ENCODE results near the gene LIME1. TPM values are rescaled to one million over a fixed set of nuclear protein-coding genes. Genes with fewer than 3 reads are reported as not detected.
A peak's percentile ranks its signal among the peaks of the same experiment; 100 is the strongest.

LIME1 gene
- total RNA-seq, 2 experiments from 2014 or later = 7.3 to 10.2 TPM

DNA sequence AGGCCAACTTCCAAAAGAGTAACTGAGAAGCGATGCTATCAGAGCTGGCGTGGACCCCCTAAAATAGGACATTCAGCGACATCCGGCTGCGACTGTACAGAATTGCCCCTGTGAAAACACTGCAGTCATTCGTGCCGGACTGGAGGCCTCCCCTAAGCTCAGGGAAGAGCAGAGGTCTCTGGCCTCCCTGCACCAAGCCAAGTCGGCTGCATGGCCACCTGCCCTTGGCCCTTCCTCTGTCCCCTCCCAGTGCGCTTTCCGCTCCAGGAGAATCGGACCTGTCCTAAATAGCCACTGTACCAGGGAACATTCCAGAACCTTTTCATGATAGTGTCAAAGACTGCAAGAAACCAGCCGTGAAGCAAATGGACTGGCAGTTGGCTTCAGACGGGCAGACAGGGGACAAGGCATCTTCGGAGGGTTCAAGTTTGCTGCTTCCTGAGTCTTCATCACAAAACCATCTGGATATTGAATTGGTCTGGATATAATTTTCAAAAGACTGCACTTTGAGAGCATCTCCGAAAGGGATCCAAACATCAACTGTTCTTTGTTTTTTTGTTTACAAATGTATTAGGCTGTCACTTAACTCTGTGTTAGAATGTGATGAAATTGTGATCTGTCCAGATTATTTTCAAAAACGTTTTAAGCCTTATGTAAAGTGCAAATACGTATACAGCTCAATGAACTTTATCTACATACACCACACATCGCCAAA, 19.6 kb downstream of the LIME1 start:
- peaks cover 13% of the 10 kb centered on the region for H3K4me1 Mint-ChIP-seq
- H3K27ac Mint-ChIP-seq = no peak overlapping the region
- H3K4me3 Mint-ChIP-seq = no peak overlapping the region
- H3K27me3 Mint-ChIP-seq = no peaks in the 10 kb centered on the region
- ATAC-seq = no peak
- H3K9me3 Mint-ChIP-seq (ENCODE audit: low read depth) = no peaks in the 10 kb centered on the region
- CTCF ChIA-PET = no interaction called here
- intact Hi-C loops (cut with DNase I, micrococcal nuclease) = no loop called here
- H3K36me3 Mint-ChIP-seq (ENCODE audit: low read depth) = no peaks in the 10 kb centered on the region
- POLR2A ChIA-PET = interaction anchor here (0.6 kb wide), 1 partner anchor 124 kb away, joined by 3 read pairs; no protein-coding TSS in a partner anchor
- DNase-seq = no peak

DNA sequence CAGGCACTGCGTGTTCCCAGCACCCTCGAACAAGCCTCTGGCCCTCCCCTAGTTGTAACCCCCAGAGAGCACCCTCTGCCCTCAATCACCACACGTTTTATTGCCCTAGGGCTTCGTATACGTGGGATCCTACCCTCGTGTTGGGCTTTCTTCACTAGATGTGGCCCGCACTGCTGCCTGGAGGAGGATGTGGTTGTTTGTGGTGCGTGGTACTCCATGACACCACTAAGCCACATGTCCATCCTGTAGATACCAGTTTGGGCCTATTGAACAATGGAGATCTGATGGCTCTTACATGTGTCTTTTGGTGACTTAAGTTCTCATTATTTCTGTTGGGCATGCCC, 20.2 kb downstream of the LIME1 start:
- H3K4me3 Mint-ChIP-seq = no peak overlapping the region
- ATAC-seq (peak; percentile 26), DNase-seq (no peak)
- H3K36me3 Mint-ChIP-seq (ENCODE audit: low read depth) = no peaks in the 10 kb centered on the region
- H3K9me3 Mint-ChIP-seq (ENCODE audit: low read depth) = no peaks in the 10 kb centered on the region
- peaks cover 9% of the 10 kb centered on the region for H3K4me1 Mint-ChIP-seq
- ChIA-PET CTCF (no interaction called here), POLR2A (no interaction called here)
- no peaks in the 10 kb centered on the region for H3K27me3 Mint-ChIP-seq
- intact Hi-C loops (cut with DNase I, micrococcal nuclease) = no loop called here
- H3K27ac Mint-ChIP-seq = no peak overlapping the region

DNA sequence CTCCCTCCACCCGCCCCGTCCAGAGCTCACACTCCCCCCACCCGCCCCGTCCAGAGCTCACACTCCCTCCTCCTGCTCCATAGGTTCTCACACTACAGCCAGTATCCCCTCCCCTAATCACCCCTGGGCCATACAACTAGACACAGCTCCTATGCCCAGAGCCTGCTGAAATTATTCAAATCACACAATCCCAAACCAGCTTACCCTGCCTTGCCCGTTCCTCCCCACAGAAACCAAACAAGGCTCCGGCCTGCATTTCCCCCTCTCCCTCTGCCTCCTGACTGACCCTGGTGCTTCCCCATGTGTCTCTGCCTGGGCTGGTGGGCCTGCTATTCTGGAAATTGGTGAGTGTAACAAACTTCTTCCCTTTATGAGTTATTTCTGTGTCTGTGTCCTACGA, 21.7 kb downstream of the LIME1 start:
- Mint-ChIP-seq H3K9me3 (ENCODE audit: low read depth) (no peaks in the 10 kb centered on the region), H3K27ac (no peak overlapping the region), H3K4me3 (no peak overlapping the region), H3K27me3 (no peaks in the 10 kb centered on the region), H3K36me3 (ENCODE audit: low read depth) (no peaks in the 10 kb centered on the region), H3K4me1 (peaks cover 5% of the 10 kb centered on the region)
- ChIA-PET CTCF (no interaction called here), POLR2A (no interaction called here)
- ATAC-seq (no peak), DNase-seq (no peak)
- intact Hi-C loops (cut with DNase I, micrococcal nuclease) = no loop called here

DNA sequence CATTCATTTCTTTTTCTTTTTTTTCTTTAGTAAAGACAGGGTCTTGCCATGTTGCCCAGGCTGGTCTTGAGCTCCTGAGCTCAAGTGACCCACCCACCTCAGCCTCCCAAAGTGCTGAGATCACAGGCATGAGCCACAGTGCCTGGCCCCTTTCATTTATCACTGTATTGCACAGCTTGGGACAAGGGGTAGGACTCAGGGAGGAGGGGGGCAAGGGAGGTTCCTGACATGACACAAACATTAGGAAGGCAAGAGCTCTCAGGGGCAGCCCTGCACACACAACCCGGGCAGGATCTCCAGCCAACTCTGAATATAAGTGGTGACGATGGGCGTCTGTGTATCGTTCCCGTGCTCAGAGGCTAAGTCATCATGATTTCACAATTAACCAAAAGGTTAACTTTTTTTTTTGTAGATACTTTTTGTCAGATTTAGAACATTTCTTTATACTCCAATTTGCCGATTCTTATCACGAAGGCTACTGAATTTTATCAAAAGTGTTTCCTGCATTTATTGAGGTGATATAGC, 23.0 kb downstream of the LIME1 start:
- Mint-ChIP-seq H3K9me3 (ENCODE audit: low read depth) (no peaks in the 10 kb centered on the region), H3K4me1 (peaks cover 5% of the 10 kb centered on the region), H3K36me3 (ENCODE audit: low read depth) (no peaks in the 10 kb centered on the region), H3K27me3 (no peaks in the 10 kb centered on the region), H3K4me3 (no peak overlapping the region), H3K27ac (no peak overlapping the region)
- DNase-seq (no peak), ATAC-seq (no peak)
- POLR2A ChIA-PET = no interaction called here
- CTCF ChIA-PET = no interaction called here
- intact Hi-C loops (cut with DNase I, micrococcal nuclease) = no loop called here

DNA sequence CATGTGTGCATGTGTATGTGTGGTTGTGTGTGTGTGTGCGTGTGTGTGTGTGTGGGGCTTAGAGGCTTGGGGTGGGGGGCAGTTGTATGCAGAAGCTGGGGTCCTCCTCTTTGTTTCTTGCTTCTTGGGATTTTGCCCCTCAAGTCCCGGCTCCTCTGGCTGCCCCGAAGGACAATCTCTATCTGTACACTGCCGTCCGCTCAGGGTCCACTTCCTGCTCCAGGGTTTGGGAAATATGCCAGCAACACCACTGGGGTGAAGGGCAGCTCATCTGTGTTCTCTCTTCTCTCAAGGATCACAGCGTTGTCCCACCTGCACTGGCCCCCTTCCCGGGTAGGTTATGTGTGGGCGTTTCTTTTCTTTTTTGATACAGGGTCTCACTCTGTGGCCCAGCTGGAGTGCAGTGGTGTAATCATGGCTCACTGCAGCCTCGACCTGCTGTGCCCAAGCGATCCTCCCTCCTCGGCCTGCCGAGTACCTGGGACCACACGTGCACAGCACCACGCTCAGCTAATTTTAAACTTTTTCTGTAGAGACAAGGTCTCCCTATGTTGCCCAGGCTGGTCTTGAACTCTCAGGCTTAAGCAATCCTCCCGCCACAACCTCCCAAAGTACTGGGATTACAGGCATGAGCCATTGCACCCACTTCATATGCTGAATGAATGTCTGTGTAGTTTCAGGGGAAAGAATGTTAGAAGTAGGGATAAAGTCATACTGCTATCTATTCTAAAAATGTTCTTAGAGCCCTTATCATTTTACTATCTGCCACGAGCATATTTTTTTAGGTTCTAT, 28.8 kb downstream of the LIME1 start:
- H3K9me3 Mint-ChIP-seq (ENCODE audit: low read depth) = no peaks in the 10 kb centered on the region
- no peaks in the 10 kb centered on the region for H3K4me1 Mint-ChIP-seq
- H3K4me3 Mint-ChIP-seq = no peak overlapping the region
- intact Hi-C loops (cut with DNase I, micrococcal nuclease) = no loop called here
- no peaks in the 10 kb centered on the region for H3K27me3 Mint-ChIP-seq
- DNase-seq = no peak
- no peak overlapping the region for H3K27ac Mint-ChIP-seq
- POLR2A ChIA-PET = no interaction called here
- H3K36me3 Mint-ChIP-seq (ENCODE audit: low read depth) = no peaks in the 10 kb centered on the region
- CTCF ChIA-PET = interaction anchor here (0.6 to 1.1 kb wide), 2 partner anchors 152 to 212 kb away, joined by 3 to 5 read pairs; no protein-coding TSS in a partner anchor
- no peak for ATAC-seq

DNA sequence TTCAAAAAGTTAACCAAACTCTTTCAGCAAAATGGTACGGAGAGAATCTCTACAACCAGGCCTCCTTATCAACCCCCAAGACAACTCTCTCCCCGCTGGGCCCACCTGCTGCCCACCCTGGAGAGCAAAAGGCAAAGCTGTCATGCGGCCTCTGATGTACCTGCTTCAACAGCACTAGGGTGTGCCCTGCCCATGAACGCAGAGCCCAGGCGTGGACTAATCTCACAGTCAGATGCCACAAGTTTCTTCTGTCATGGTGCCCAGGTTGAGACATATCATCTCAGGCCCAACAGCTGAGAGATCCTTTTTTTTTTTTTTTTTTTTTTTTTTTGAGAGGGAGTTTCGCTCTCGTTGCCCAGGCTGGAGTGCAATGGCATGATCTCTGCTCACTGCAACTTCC, 29.4 kb downstream of the LIME1 start:
- intact Hi-C loops (cut with DNase I, micrococcal nuclease) = no loop called here

DNA sequence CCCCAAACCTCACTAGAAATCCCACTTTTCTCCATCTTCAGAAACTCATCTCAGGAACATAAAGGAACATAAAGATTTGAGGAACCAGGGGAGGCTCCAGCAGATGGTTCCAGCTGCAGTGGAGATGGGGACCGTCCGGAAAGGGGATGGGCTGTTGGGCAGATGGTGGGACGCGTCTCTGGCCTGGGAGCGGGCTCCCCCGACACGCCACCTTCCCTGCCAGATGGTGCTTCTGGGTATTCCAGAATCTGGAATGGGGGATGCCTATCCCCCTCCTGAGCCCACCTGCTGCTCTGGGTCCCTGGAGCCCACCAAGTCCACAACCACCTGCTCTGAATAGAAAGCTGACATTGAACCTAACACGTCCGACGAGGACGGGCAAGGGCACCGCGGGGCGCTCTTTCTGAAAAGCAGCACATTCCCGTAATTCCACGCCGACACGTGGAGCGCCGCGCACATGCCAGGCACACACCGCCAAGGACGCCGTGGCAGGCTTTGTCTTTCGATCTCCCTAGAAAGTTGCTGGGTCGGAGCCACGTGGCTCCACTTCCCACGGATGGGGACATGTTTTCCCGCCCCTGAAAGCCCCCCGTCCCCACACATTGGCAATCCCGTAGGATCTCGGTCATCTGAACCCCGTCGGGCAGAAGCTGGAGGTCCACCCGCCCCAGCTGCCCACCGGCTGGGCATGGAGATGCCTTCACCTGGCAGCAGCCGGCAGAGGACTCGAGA, 30.4 kb downstream of the LIME1 start:
- ATAC-seq (no peak), DNase-seq (no peak)
- H3K4me1 Mint-ChIP-seq = no peaks in the 10 kb centered on the region
- intact Hi-C loops (cut with DNase I, micrococcal nuclease) = no loop called here
- no peaks in the 10 kb centered on the region for H3K36me3 Mint-ChIP-seq (ENCODE audit: low read depth)
- H3K27ac Mint-ChIP-seq = no peak overlapping the region
- no peaks in the 10 kb centered on the region for H3K27me3 Mint-ChIP-seq
- H3K4me3 Mint-ChIP-seq = no peak overlapping the region
- ChIA-PET CTCF (interaction anchor here (0.6 to 1.3 kb wide), 2 partner anchors 19 to 384 kb away, joined by 3 to 4 read pairs; no protein-coding TSS in a partner anchor), POLR2A (interaction anchor here (0.6 kb wide), 1 partner anchor 43 kb away, joined by 3 read pairs; no protein-coding TSS in a partner anchor)
- no peaks in the 10 kb centered on the region for H3K9me3 Mint-ChIP-seq (ENCODE audit: low read depth)

More for the DNA sequence above, 29.4 kb downstream of the LIME1 start:
- ATAC-seq (no peak), DNase-seq (no peak)
- no peaks in the 10 kb centered on the region for H3K27me3 Mint-ChIP-seq
- no peak overlapping the region for H3K27ac Mint-ChIP-seq
- POLR2A ChIA-PET = no interaction called here
- H3K4me1 Mint-ChIP-seq = no peaks in the 10 kb centered on the region
- H3K9me3 Mint-ChIP-seq (ENCODE audit: low read depth) = no peaks in the 10 kb centered on the region
- no peak overlapping the region for H3K4me3 Mint-ChIP-seq
- no peaks in the 10 kb centered on the region for H3K36me3 Mint-ChIP-seq (ENCODE audit: low read depth)
- CTCF ChIA-PET = interaction anchor here (0.6 to 1.1 kb wide), 2 partner anchors 151 to 211 kb away, joined by 3 to 5 read pairs; no protein-coding TSS in a partner anchor

DNA sequence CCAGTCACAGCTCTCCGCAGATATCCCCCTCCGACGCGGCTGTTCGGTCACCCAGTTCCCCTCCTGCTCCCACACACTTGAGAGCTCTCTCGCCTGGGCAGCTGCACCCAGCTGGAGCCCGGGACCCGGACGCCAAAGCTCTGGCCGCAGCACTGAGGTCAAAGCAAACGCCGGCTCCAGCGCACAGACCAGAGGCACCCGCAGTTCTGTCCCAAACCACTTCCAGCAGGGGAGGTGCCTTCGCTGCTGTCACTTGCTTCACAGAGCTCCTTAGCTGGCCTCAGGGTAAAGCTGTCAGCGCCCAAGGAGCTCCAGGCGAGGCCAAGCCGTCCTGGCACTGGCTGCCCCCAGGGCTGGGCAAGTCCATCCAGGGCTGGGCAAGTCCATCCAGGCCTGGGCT, 31.0 kb downstream of the LIME1 start:
- DNase-seq (no peak), ATAC-seq (no peak)
- Mint-ChIP-seq H3K4me3 (no peak overlapping the region), H3K27ac (no peak overlapping the region), H3K36me3 (ENCODE audit: low read depth) (no peaks in the 10 kb centered on the region), H3K4me1 (no peaks in the 10 kb centered on the region), H3K9me3 (ENCODE audit: low read depth) (no peaks in the 10 kb centered on the region), H3K27me3 (no peaks in the 10 kb centered on the region)
- intact Hi-C loops (cut with DNase I, micrococcal nuclease) = no loop called here
- CTCF ChIA-PET = interaction anchor here (0.6 to 1.3 kb wide), 2 partner anchors 19 to 383 kb away, joined by 3 to 4 read pairs; no protein-coding TSS in a partner anchor
- POLR2A ChIA-PET = no interaction called here

GRCh38 chr20:63767886-63768285, 31.4 kb downstream of the LIME1 start:
- H3K4me3 Mint-ChIP-seq = no peak overlapping the region
- H3K9me3 Mint-ChIP-seq (ENCODE audit: low read depth) = no peaks in the 10 kb centered on the region
- ChIA-PET POLR2A (no interaction called here), CTCF (interaction anchor here (0.7 to 1.3 kb wide), 2 partner anchors 18 to 91 kb away, joined by 4 read pairs; no protein-coding TSS in a partner anchor)
- H3K27me3 Mint-ChIP-seq = no peaks in the 10 kb centered on the region
- DNase-seq = no peak
- no peaks in the 10 kb centered on the region for H3K4me1 Mint-ChIP-seq
- intact Hi-C loops (cut with DNase I, micrococcal nuclease) = no loop called here
- no peaks in the 10 kb centered on the region for H3K36me3 Mint-ChIP-seq (ENCODE audit: low read depth)
- H3K27ac Mint-ChIP-seq = no peak overlapping the region
- ATAC-seq = no peak

GRCh38 chr20:63768591-63769515, 32.4 kb downstream of the LIME1 start:
- no peaks in the 10 kb centered on the region for H3K4me1 Mint-ChIP-seq
- CTCF ChIA-PET = interaction anchor here (0.7 to 1.2 kb wide), 5 partner anchors 15 to 90 kb away, joined by 3 to 4 read pairs (median 4); no protein-coding TSS in a partner anchor
- no peak overlapping the region for H3K27ac Mint-ChIP-seq
- no peak for ATAC-seq
- POLR2A ChIA-PET = no interaction called here
- no peak overlapping the region for H3K4me3 Mint-ChIP-seq
- H3K36me3 Mint-ChIP-seq (ENCODE audit: low read depth) = no peaks in the 10 kb centered on the region
- no peaks in the 10 kb centered on the region for H3K27me3 Mint-ChIP-seq
- H3K9me3 Mint-ChIP-seq (ENCODE audit: low read depth) = no peaks in the 10 kb centered on the region
- no peak for DNase-seq
- intact Hi-C loops (cut with DNase I, micrococcal nuclease) = no loop called here
